ENCODE measurements around the gene MAJIN. TPM values are rescaled to one million over a fixed set of nuclear protein-coding genes. Genes with fewer than 3 reads are reported as not detected.
A peak's percentile ranks its signal among the peaks of the same experiment; 100 is the strongest.
"Not testable (repeated sequence)": the region's sequence is repeated elsewhere in the genome, so short reads cannot be mapped to it uniquely, and the experiment has no call there.

MAJIN gene
- total RNA-seq (2014; rRNA removed; shearing (Covaris generic)), result not detected in 2 replicates

- H3K27me3 ChIP-seq, result no peaks in the 10 kb centered on the region
- H3K27ac ChIP-seq, result no peak within 1 kb of the TSS
- H3K4me3 ChIP-seq, result no peak within 1 kb of the TSS
- no peaks in the 10 kb centered on the region for H3K36me3 ChIP-seq
- no peaks in the 10 kb centered on the region for H3K4me1 ChIP-seq
- H3K9me3 ChIP-seq (replicated peaks), result no peaks in the 10 kb centered on the region
- no peak for DNase-seq
Measured at GRCh38 chr11:64971421-64972233, at the start of gene MAJIN. MAJIN (minus strand) TSS chr11:64972108; CDS start chr11:64959405, 12,703 bp downstream.

- no peak for DNase-seq
Measured at GRCh38 chr11:65021509-65021908, 49.6 kb upstream of the MAJIN start.

GRCh38 chr11:65021003-65021402 is 49.1 kb upstream of the MAJIN start:
- Histone ChIP-seq H3K4me3 (no peak overlapping the region), H3K9me3 (replicated peaks) (no peaks in the 10 kb centered on the region), H3K4me1 (no peaks in the 10 kb centered on the region), H3K27me3 (no peaks in the 10 kb centered on the region), H3K36me3 (0 out of 2 replicates have a peak, but pooled peaks cover 2% of the 10 kb centered on the region), H3K27ac (no peak overlapping the region)
- DNase-seq, result no peak

More at GRCh38 chr11:65021509-65021908, 49.6 kb upstream of the MAJIN start:
- no peaks in the 10 kb centered on the region for H3K4me1 ChIP-seq
- no peaks in the 10 kb centered on the region for H3K27me3 ChIP-seq
- H3K9me3 ChIP-seq (replicated peaks), result no peaks in the 10 kb centered on the region
- no peak overlapping the region for H3K4me3 ChIP-seq
- H3K27ac ChIP-seq, result no peak overlapping the region
- H3K36me3 ChIP-seq, result 0 out of 2 replicates have a peak, but pooled peaks cover 2% of the 10 kb centered on the region

GRCh38 chr11:65019824-65020223 is 47.9 kb upstream of the MAJIN start:
- H3K27me3 ChIP-seq, result no peaks in the 10 kb centered on the region
- H3K4me1 ChIP-seq, result no peaks in the 10 kb centered on the region
- DNase-seq, result no peak
- H3K27ac ChIP-seq, result no peak overlapping the region
- 0 out of 2 replicates have a peak, but pooled peaks cover 2% of the 10 kb centered on the region for H3K36me3 ChIP-seq
- no peak overlapping the region for H3K4me3 ChIP-seq
- no peaks in the 10 kb centered on the region for H3K9me3 ChIP-seq (replicated peaks)

GRCh38 chr11:65017937-65018336 is 46.0 kb upstream of the MAJIN start:
- no peaks in the 10 kb centered on the region for H3K27me3 ChIP-seq
- 0 out of 2 replicates have a peak, but pooled peaks cover 2% of the 10 kb centered on the region for H3K36me3 ChIP-seq
- H3K27ac ChIP-seq, result no peak overlapping the region
- no peaks in the 10 kb centered on the region for H3K4me1 ChIP-seq
- no peak overlapping the region for H3K4me3 ChIP-seq
- DNase-seq, result no peak
- no peaks in the 10 kb centered on the region for H3K9me3 ChIP-seq (replicated peaks)

GRCh38 chr11:65016705-65017104 is 44.8 kb upstream of the MAJIN start:
- Histone ChIP-seq H3K9me3 (replicated peaks) (no peaks in the 10 kb centered on the region), H3K4me1 (no peaks in the 10 kb centered on the region), H3K36me3 (0 out of 2 replicates have a peak, but pooled peaks cover 2% of the 10 kb centered on the region), H3K4me3 (no peak overlapping the region), H3K27ac (no peak overlapping the region), H3K27me3 (no peaks in the 10 kb centered on the region)
- DNase-seq, result no peak

GRCh38 chr11:65014726-65015227 is 42.9 kb upstream of the MAJIN start:
- Histone ChIP-seq H3K9me3 (replicated peaks) (no peaks in the 10 kb centered on the region), H3K4me1 (no peaks in the 10 kb centered on the region), H3K27me3 (no peaks in the 10 kb centered on the region), H3K36me3 (0 out of 2 replicates have a peak, but pooled peaks cover 2% of the 10 kb centered on the region), H3K4me3 (peak overlapping the region; percentile 77), H3K27ac (peak overlapping the region; percentile 87)
- DNase-seq, result peak; percentile 31 to 55

GRCh38 chr11:65013888-65014725 is 42.2 kb upstream of the MAJIN start, which contains the start of gene ARL2:
ARL2 (plus strand) TSS chr11:65014160; CDS start chr11:65014208, 48 bp downstream.
- H3K9me3 ChIP-seq (replicated peaks), result no peaks in the 10 kb centered on the region
- DNase-seq, result peak; percentile 93

GRCh38 chr11:65013130-65013887 is 41.4 kb upstream of the MAJIN start:
- Histone ChIP-seq H3K4me1 (no peaks in the 10 kb centered on the region), H3K4me3 (peak overlapping the region; percentile 77)
- peak; percentile 88 to 91 for DNase-seq

More at GRCh38 chr11:65013888-65014725, 42.2 kb upstream of the MAJIN start, which contains the start of gene ARL2:
- H3K4me3 ChIP-seq, result peak within 1 kb of the TSS; percentile 77
- H3K4me1 ChIP-seq, result no peaks in the 10 kb centered on the region
- peak within 1 kb of the TSS; percentile 87 for H3K27ac ChIP-seq
- H3K27me3 ChIP-seq, result no peaks in the 10 kb centered on the region
- H3K36me3 ChIP-seq, result 0 out of 2 replicates have a peak, but pooled peaks cover 2% of the 10 kb centered on the region

GRCh38 chr11:65008873-65009272 is 37.0 kb upstream of the MAJIN start:
- H3K9me3 ChIP-seq (replicated peaks), result no peaks in the 10 kb centered on the region
- no peaks in the 10 kb centered on the region for H3K27me3 ChIP-seq
- no peak overlapping the region for H3K4me3 ChIP-seq
- no peak for DNase-seq
- no peak overlapping the region for H3K27ac ChIP-seq
- H3K4me1 ChIP-seq, result no peaks in the 10 kb centered on the region
- no peaks in the 10 kb centered on the region for H3K36me3 ChIP-seq

More at GRCh38 chr11:65013130-65013887, 41.4 kb upstream of the MAJIN start:
- no peaks in the 10 kb centered on the region for H3K27me3 ChIP-seq
- no peaks in the 10 kb centered on the region for H3K9me3 ChIP-seq (replicated peaks)
- peak overlapping the region; percentile 87 for H3K27ac ChIP-seq
- H3K36me3 ChIP-seq, result 0 out of 2 replicates have a peak, but pooled peaks cover 2% of the 10 kb centered on the region

GRCh38 chr11:65008016-65008415 is 36.1 kb upstream of the MAJIN start:
- no peak for DNase-seq
- Histone ChIP-seq H3K36me3 (no peaks in the 10 kb centered on the region), H3K9me3 (replicated peaks) (no peaks in the 10 kb centered on the region), H3K27ac (no peak overlapping the region), H3K27me3 (0 out of 2 replicates have a peak, but pooled peaks cover 2% of the 10 kb centered on the region), H3K4me1 (no peaks in the 10 kb centered on the region), H3K4me3 (no peak overlapping the region)

- H3K27ac ChIP-seq; H3K4me3 ChIP-seq; DNase-seq; H3K4me1 ChIP-seq; H3K27me3 ChIP-seq; H3K9me3 ChIP-seq (replicated peaks); H3K36me3 ChIP-seq: not testable (repeated sequence)
Measured at GRCh38 chr11:65003968-65004367, 32.1 kb upstream of the MAJIN start.

GRCh38 chr11:65003282-65003681 is 31.4 kb upstream of the MAJIN start:
- Histone ChIP-seq H3K9me3 (replicated peaks) (no peaks in the 10 kb centered on the region), H3K4me1 (no peaks in the 10 kb centered on the region), H3K27ac (no peak overlapping the region), H3K36me3 (no peaks in the 10 kb centered on the region), H3K4me3 (no peak overlapping the region), H3K27me3 (0 out of 2 replicates have a peak, but pooled peaks cover 3% of the 10 kb centered on the region)
- DNase-seq, result no peak

GRCh38 chr11:65002706-65003105 is 30.8 kb upstream of the MAJIN start:
- Histone ChIP-seq H3K4me1 (no peaks in the 10 kb centered on the region), H3K27me3 (0 out of 2 replicates have a peak, but pooled peaks cover 3% of the 10 kb centered on the region), H3K4me3 (no peak overlapping the region), H3K27ac (no peak overlapping the region), H3K36me3 (no peaks in the 10 kb centered on the region), H3K9me3 (replicated peaks) (no peaks in the 10 kb centered on the region)
- DNase-seq, result no peak
